Activated T-helper 17 cell treated with anti-CD3 and anti-CD28 coated beads, Interleukin-2, amount 50 U/mL, for 72 hours (primary cell): Measurements from ENCODE around the gene KLK4. TPM values are rescaled to one million over a fixed set of nuclear protein-coding genes. Genes with fewer than 3 reads are reported as not detected.

Source experiments
- ATAC-seq: fragments of 150-1000 bp; cut with Tn5 transposase; replicated peaks from 2 replicates; pipeline ENCODE4 v1.10.0; 2021; ENCODE audit warnings: mild to moderate bottlenecking, moderate library complexity
- H3K27ac Mint-ChIP-seq: one replicate; pipeline ENCODE4 v1.8.0; 2022; ENCODE audit warnings: mixed read lengths
- H3K27me3 Mint-ChIP-seq: one replicate; pipeline ENCODE4 v1.8.0; 2022; ENCODE audit warnings: mixed read lengths
- H3K36me3 Mint-ChIP-seq: one replicate; pipeline ENCODE4 v1.8.0; 2022; ENCODE audit warnings: low read depth, mild to moderate bottlenecking, mixed read lengths
- H3K4me1 Mint-ChIP-seq: one replicate; pipeline ENCODE4 v1.8.0; 2022; ENCODE audit warnings: mixed read lengths
- H3K4me3 Mint-ChIP-seq: one replicate; pipeline ENCODE4 v1.8.0; 2022; ENCODE audit warnings: mild to moderate bottlenecking, mixed read lengths
- H3K9me3 Mint-ChIP-seq: one replicate; pipeline ENCODE4 v1.8.0; 2022; ENCODE audit warnings: mixed read lengths
- total RNA-seq, 2 donors: library from RNA; stranded (reverse); gene quantifications; one replicate each; pipeline ENCODE4 v1.2.3, GENCODE V29; 2022

Gene KLK4
- total RNA-seq, 2 donors from 2014 or later, result not detected

DNA sequence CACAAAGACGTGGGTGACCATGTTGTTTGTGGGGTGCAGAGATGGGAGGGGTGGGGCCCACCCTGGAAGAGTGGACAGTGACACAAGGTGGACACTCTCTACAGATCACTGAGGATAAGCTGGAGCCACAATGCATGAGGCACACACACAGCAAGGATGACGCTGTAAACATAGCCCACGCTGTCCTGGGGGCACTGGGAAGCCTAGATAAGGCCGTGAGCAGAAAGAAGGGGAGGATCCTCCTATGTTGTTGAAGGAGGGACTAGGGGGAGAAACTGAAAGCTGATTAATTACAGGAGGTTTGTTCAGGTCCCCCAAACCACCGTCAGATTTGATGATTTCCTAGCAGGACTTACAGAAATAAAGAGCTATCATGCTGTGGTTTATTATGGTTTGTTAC is 32.3 kb downstream of the KLK4 start:
- H3K27me3 Mint-ChIP-seq, result peaks cover 30% of the 10 kb centered on the region
- H3K36me3 Mint-ChIP-seq, result no peaks in the 10 kb centered on the region
- ATAC-seq, result no peak

DNA sequence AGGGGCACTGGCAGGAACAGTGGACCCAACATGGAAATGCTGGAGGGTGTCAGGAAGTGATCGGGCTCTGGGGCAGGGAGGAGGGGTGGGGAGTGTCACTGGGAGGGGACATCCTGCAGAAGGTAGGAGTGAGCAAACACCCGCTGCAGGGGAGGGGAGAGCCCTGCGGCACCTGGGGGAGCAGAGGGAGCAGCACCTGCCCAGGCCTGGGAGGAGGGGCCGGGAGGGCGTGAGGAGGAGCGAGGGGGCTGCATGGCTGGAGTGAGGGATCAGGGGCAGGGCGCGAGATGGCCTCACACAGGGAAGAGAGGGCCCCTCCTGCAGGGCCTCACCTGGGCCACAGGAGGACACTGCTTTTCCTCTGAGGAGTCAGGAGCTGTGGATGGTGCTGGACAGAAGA is 33.9 kb downstream of the KLK4 start:
- H3K27ac Mint-ChIP-seq, result no peak overlapping the region
- H3K4me3 Mint-ChIP-seq, result no peak overlapping the region

More for the DNA sequence above, 32.3 kb downstream of the KLK4 start:
- Mint-ChIP-seq H3K4me3 (no peak overlapping the region), H3K9me3 (no peaks in the 10 kb centered on the region), H3K4me1 (no peaks in the 10 kb centered on the region), H3K27ac (no peak overlapping the region)

DNA sequence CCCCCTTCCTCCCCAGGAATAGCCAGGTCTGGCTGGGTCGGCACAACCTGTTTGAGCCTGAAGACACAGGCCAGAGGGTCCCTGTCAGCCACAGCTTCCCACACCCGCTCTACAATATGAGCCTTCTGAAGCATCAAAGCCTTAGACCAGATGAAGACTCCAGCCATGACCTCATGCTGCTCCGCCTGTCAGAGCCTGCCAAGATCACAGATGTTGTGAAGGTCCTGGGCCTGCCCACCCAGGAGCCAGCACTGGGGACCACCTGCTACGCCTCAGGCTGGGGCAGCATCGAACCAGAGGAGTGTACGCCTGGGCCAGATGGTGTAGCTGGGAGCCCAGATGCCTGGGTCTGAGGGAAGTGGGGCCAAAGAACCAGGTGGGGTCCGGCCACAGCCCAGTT is 34.7 kb downstream of the KLK4 start:
- Mint-ChIP-seq H3K27me3 (peaks cover 27% of the 10 kb centered on the region), H3K4me1 (no peaks in the 10 kb centered on the region), H3K36me3 (no peaks in the 10 kb centered on the region), H3K4me3 (no peak overlapping the region), H3K27ac (no peak overlapping the region), H3K9me3 (no peaks in the 10 kb centered on the region)
- ATAC-seq, result no peak

More for the DNA sequence above, 33.9 kb downstream of the KLK4 start:
- Mint-ChIP-seq H3K27me3 (peaks cover 29% of the 10 kb centered on the region), H3K36me3 (no peaks in the 10 kb centered on the region), H3K4me1 (no peaks in the 10 kb centered on the region), H3K9me3 (no peaks in the 10 kb centered on the region)
- ATAC-seq, result no peak

DNA sequence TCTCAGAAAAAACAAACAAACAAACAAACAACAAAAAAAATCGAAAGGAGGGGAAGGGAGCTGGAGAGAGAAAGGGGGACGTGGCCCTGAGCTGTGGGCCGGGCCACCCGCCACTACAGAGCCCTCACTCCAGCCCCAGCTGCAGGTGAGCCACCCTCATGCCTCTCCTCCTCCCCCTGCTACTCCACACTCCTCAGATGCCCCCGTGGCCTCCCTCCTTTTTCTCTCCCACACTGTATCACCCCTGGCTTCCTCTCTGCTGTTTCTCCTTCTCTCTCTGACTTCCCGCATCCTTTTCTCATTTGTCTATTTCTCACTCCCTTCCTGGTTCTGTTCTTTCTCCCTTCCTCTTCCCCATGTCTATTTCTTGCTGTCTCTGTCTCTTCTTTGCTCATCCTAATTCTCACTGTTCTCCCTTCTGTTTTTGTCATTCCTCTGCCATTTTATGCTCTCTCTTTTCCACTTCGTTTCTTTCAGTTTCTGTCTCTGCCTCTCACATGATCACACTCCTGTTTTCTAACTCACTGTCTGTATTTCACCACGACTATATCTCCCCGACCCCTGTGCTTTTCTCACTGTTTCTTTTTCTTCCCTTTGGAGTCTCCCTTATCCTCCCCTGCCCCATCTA is 35.3 kb downstream of the KLK4 start:
- H3K27me3 Mint-ChIP-seq, result peaks cover 29% of the 10 kb centered on the region
- no peaks in the 10 kb centered on the region for H3K4me1 Mint-ChIP-seq
- no peak overlapping the region for H3K27ac Mint-ChIP-seq
- H3K9me3 Mint-ChIP-seq, result no peaks in the 10 kb centered on the region
- ATAC-seq, result no peak
- no peaks in the 10 kb centered on the region for H3K36me3 Mint-ChIP-seq
- no peak overlapping the region for H3K4me3 Mint-ChIP-seq

DNA sequence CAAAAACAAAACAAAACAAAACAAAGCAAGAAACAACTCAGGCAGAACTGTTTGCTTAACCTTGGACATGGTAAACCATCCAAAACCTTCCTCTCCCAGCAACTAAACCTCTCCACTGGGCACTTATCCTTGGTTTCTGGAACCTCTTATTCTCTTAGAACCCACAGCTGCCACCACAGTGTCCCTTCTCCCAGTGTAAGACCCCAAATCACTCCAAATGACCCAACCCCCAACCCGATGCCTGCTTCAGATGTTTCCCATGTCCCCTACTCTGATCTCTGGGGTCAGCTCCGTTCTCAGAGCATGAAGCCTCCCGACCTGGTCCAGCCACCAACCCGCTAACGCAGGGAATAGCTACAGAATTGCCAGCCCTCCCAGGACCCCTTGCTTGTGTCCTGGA is 37.0 kb downstream of the KLK4 start:
- H3K27ac Mint-ChIP-seq, result no peak overlapping the region
- H3K4me3 Mint-ChIP-seq, result no peak overlapping the region
- ATAC-seq, result no peak
- H3K27me3 Mint-ChIP-seq, result peaks cover 20% of the 10 kb centered on the region
- no peaks in the 10 kb centered on the region for H3K4me1 Mint-ChIP-seq
- H3K36me3 Mint-ChIP-seq, result no peaks in the 10 kb centered on the region
- no peaks in the 10 kb centered on the region for H3K9me3 Mint-ChIP-seq

DNA sequence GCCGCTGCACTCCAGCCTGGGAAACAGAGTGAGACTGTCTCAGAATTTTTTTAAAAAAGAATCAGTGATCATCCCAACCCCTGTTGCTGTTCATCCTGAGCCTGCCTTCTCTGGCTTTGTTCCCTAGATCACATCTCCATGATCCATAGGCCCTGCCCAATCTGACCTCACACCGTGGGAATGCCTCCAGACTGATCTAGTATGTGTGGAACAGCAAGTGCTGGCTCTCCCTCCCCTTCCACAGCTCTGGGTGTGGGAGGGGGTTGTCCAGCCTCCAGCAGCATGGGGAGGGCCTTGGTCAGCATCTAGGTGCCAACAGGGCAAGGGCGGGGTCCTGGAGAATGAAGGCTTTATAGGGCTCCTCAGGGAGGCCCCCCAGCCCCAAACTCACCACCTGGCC is 38.1 kb downstream of the KLK4 start, which contains the start of gene KLK2:
Gene KLK2 (plus strand): TSS at position 384 of the 400 bp plus-strand sequence. CDS start 35 bp downstream, outside the sequence.
- Mint-ChIP-seq H3K9me3 (no peaks in the 10 kb centered on the region), H3K27ac (no peak within 1 kb of the TSS), H3K4me3 (no peak within 1 kb of the TSS), H3K27me3 (peaks cover 20% of the 10 kb centered on the region), H3K36me3 (no peaks in the 10 kb centered on the region), H3K4me1 (no peaks in the 10 kb centered on the region)
- no peak for ATAC-seq

DNA sequence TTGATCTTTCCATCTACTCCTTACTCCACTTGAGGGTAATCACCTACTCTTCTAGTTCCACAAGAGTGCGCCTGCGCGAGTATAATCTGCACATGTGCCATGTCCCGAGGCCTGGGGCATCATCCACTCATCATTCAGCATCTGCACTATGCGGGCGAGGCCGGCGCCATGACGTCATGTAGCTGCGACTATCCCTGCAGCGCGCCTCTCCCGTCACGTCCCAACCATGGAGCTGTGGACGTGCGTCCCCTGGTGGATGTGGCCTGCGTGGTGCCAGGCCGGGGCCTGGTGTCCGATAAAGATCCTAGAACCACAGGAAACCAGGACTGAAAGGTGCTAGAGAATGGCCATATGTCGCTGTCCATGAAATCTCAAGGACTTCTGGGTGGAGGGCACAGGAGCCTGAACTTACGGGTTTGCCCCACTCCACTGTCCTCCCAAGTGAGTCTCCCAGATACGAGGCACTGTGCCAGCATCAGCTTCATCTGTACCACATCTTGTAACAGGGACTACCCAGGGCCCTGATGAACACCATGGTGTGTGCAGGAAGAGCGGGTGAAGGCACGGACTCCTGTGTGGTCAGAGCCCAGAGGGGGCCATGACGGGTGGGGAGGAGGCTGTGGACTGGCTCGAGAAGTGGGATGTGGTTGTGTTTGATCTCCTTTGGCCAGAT is 40.6 kb downstream of the KLK4 start:
- Mint-ChIP-seq H3K9me3 (no peaks in the 10 kb centered on the region), H3K27me3 (peaks cover 28% of the 10 kb centered on the region), H3K4me1 (no peaks in the 10 kb centered on the region), H3K4me3 (no peak overlapping the region), H3K36me3 (no peaks in the 10 kb centered on the region), H3K27ac (no peak overlapping the region)
- peak; percentile 63 for ATAC-seq

DNA sequence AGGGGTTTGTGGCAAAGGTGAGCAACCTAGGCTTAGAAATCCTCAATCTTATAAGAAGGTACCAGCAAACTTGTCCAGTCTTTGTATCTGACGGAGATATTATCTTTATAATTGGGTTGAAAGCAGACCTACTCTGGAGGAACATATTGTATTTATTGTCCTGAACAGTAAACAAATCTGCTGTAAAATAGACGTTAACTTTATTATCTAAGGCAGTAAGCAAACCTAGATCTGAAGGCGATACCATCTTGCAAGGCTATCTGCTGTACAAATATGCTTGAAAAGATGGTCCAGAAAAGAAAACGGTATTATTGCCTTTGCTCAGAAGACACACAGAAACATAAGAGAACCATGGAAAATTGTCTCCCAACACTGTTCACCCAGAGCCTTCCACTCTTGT is 41.7 kb downstream of the KLK4 start:
- Mint-ChIP-seq H3K27me3 (peaks cover 31% of the 10 kb centered on the region), H3K4me1 (no peaks in the 10 kb centered on the region), H3K9me3 (no peaks in the 10 kb centered on the region), H3K27ac (no peak overlapping the region), H3K36me3 (no peaks in the 10 kb centered on the region), H3K4me3 (no peak overlapping the region)
- no peak for ATAC-seq

DNA sequence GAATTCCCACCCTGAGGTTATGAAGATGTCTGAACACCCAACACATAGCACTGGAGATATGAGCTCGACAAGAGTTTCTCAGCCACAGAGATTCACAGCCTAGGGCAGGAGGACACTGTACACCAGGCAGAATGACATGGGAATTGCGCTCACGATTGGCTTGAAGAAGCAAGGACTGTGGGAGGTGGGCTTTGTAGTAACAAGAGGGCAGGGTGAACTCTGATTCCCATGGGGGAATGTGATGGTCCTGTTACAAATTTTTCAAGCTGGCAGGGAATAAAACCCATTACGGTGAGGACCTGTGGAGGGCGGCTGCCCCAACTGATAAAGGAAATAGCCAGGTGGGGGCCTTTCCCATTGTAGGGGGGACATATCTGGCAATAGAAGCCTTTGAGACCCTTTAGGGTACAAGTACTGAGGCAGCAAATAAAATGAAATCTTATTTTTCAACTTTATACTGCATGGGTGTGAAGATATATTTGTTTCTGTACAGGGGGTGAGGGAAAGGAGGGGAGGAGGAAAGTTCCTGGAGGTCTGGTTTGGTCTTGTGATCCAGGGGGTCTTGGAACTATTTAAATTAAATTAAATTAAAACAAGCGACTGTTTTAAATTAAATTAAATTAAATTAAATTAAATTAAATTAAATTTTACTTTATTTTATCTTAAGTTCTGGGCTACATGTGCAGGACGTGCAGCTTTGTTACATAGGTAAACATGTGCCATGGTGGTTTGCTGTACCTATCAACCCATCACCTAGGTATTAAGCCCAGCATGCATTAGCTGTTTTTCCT is 49.5 kb downstream of the KLK4 start:
- H3K27me3 Mint-ChIP-seq, result peaks cover 44% of the 10 kb centered on the region
- H3K4me3 Mint-ChIP-seq, result no peak overlapping the region
- ATAC-seq, result no peak
- no peaks in the 10 kb centered on the region for H3K4me1 Mint-ChIP-seq
- no peaks in the 10 kb centered on the region for H3K9me3 Mint-ChIP-seq
- no peaks in the 10 kb centered on the region for H3K36me3 Mint-ChIP-seq
- no peak overlapping the region for H3K27ac Mint-ChIP-seq

DNA sequence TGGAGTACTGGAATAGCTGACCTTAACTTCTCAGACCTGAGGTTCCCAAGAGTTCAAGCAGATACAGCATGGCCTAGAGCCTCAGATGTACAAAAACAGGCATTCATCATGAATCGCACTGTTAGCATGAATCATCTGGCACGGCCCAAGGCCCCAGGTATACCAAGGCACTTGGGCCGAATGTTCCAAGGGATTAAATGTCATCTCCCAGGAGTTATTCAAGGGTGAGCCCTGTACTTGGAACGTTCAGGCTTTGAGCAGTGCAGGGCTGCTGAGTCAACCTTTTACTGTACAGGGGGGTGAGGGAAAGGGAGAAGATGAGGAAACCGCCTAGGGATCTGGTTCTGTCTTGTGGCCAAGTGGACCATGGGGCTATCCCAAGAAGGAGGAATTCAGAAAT is 50.2 kb downstream of the KLK4 start:
- no peak for ATAC-seq
- Mint-ChIP-seq H3K4me3 (no peak overlapping the region), H3K27ac (no peak overlapping the region), H3K4me1 (no peaks in the 10 kb centered on the region), H3K27me3 (peaks cover 46% of the 10 kb centered on the region), H3K36me3 (no peaks in the 10 kb centered on the region), H3K9me3 (no peaks in the 10 kb centered on the region)

DNA sequence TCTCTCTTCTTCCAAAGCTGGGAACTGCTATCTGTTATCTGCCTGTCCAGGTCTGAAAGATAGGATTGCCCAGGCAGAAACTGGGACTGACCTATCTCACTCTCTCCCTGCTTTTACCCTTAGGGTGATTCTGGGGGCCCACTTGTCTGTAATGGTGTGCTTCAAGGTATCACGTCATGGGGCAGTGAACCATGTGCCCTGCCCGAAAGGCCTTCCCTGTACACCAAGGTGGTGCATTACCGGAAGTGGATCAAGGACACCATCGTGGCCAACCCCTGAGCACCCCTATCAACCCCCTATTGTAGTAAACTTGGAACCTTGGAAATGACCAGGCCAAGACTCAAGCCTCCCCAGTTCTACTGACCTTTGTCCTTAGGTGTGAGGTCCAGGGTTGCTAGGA is 51.3 kb downstream of the KLK4 start:
- no peaks in the 10 kb centered on the region for H3K4me1 Mint-ChIP-seq
- peaks cover 55% of the 10 kb centered on the region for H3K27me3 Mint-ChIP-seq
- no peak for ATAC-seq
- H3K27ac Mint-ChIP-seq, result no peak overlapping the region
- H3K9me3 Mint-ChIP-seq, result no peaks in the 10 kb centered on the region
- no peaks in the 10 kb centered on the region for H3K36me3 Mint-ChIP-seq
- no peak overlapping the region for H3K4me3 Mint-ChIP-seq

DNA sequence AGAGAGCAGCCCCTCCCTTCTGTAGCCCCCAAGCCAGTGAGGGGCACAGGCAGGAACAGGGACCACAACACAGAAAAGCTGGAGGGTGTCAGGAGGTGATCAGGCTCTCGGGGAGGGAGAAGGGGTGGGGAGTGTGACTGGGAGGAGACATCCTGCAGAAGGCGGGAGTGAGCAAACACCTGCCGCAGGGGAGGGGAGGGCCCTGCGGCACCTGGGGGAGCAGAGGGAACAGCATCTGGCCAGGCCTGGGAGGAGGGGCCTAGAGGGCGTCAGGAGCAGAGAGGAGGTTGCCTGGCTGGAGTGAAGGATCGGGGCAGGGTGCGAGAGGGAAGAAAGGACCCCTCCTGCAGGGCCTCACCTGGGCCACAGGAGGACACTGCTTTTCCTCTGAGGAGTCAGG is 52.3 kb downstream of the KLK4 start:
- Mint-ChIP-seq H3K4me1 (no peaks in the 10 kb centered on the region), H3K36me3 (no peaks in the 10 kb centered on the region), H3K4me3 (no peak overlapping the region), H3K9me3 (no peaks in the 10 kb centered on the region), H3K27me3 (peaks cover 60% of the 10 kb centered on the region), H3K27ac (no peak overlapping the region)
- no peak for ATAC-seq

DNA sequence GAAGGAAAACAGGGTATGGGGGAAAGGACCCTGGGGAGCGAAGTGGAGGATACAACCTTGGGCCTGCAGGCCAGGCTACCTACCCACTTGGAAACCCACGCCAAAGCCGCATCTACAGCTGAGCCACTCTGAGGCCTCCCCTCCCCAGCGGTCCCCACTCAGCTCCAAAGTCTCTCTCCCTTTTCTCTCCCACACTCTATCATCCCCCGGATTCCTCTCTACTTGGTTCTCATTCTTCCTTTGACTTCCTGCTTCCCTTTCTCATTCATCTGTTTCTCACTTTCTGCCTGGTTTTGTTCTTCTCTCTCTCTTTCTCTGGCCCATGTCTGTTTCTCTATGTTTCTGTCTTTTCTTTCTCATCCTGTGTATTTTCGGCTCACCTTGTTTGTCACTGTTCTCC is 53.8 kb downstream of the KLK4 start:
- Mint-ChIP-seq H3K4me1 (no peaks in the 10 kb centered on the region), H3K9me3 (peaks cover under 1% of the 10 kb centered on the region), H3K27me3 (peaks cover 57% of the 10 kb centered on the region), H3K27ac (no peak overlapping the region), H3K4me3 (no peak overlapping the region), H3K36me3 (no peaks in the 10 kb centered on the region)
- ATAC-seq, result no peak
